Measurements from ENCODE around the gene EEF1E1. TPM values are rescaled to one million over a fixed set of nuclear protein-coding genes. Genes with fewer than 3 reads are reported as not detected.
A peak's percentile ranks its signal among the peaks of the same experiment; 100 is the strongest.

Gene EEF1E1
- total and polyA plus RNA-seq, 2 experiments from 2014 or later, result 46.7 to 61.3 TPM

- no peak overlapping the region for H3K4me2 ChIP-seq (ENCODE audit: unreplicated experiment)
Observed at GRCh38 chr6:8130399-8130798, 28.1 kb upstream of the EEF1E1 start.

DNA sequence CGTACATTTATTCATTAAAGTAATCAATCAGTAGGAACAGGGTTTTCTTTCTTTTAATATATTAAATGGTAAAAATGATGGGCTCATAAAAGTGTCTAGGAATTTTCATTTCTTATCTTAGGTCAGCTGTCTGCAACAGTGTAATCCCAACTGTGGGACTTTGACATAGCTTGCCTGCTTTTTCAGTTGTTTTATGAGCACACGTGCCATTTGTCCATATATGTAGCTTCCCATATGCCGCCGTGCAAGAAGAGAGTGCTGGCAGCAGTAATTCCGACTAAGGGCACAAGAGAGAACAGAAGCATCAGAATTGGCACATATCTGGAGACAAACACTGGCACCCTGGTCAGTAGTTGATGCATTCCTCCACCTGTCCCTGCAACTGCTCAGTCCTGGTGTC, 20.9 kb upstream of the EEF1E1 start:
- no peaks in the 10 kb centered on the region for H3K79me2 ChIP-seq (ENCODE audit: insufficient read depth)
- no peaks in the 10 kb centered on the region for H3F3A ChIP-seq (ENCODE audit: insufficient read depth)
- no peak overlapping the region for H3K27ac ChIP-seq
- in situ Hi-C loops (cut with MboI), result no loop called here
- H3K4me3 ChIP-seq, result no peak overlapping the region
- no peak for DNase-seq
- H4K20me1 ChIP-seq (ENCODE audit: insufficient read depth), result no peaks in the 10 kb centered on the region
- no peak for TF ChIP-seq EZH2 (IDR thresholded peaks at IDR 0.05; ENCODE audit: insufficient read depth, poor library complexity, severe bottlenecking)
- no peak for TF ChIP-seq EZH2phosphoT487 (IDR thresholded peaks at IDR 0.05; ENCODE audit: insufficient read depth, low read depth)
- no peak overlapping the region for H2AFZ ChIP-seq
- no peaks in the 10 kb centered on the region; the same call in 1 of the 2 replicates for H3K27me3 ChIP-seq (replicated peaks; ENCODE audit: insufficient read depth)
- H3K9ac ChIP-seq, result no peak overlapping the region
- WGBS, 2 experiments (ENCODE audit: low coverage in 1 of 2, low lambda C conversion rate in 2 of 2, missing lambda C conversion rate in 2 of 2), result 48 to 52% methylated on average over 5 of the region's 5 CpGs
- H3K9me3 ChIP-seq (ENCODE audit: low read depth), result no peaks in the 10 kb centered on the region
- no peaks in the 10 kb centered on the region for H3K9me2 ChIP-seq (ENCODE audit: insufficient read depth)
- H3K4me2 ChIP-seq (ENCODE audit: unreplicated experiment), result no peak overlapping the region
- H3K4me1 ChIP-seq (ENCODE audit: insufficient read depth), result no peaks in the 10 kb centered on the region
- no peaks in the 10 kb centered on the region for H3K36me3 ChIP-seq (ENCODE audit: low read depth)

More at GRCh38 chr6:8130399-8130798, 28.1 kb upstream of the EEF1E1 start:
- no peak overlapping the region for H3K4me3 ChIP-seq
- no peaks in the 10 kb centered on the region for H4K20me1 ChIP-seq (ENCODE audit: insufficient read depth)
- no peaks in the 10 kb centered on the region for H3K4me1 ChIP-seq (ENCODE audit: insufficient read depth)
- no peaks in the 10 kb centered on the region for H3K36me3 ChIP-seq (ENCODE audit: low read depth)
- in situ Hi-C loops (cut with MboI), result no loop called here
- H3K9me3 ChIP-seq (ENCODE audit: low read depth), result no peaks in the 10 kb centered on the region
- 29 to 32% methylated on average over 5 of the region's 5 CpGs for WGBS, 2 experiments (ENCODE audit: low coverage in 1 of 2, low lambda C conversion rate in 2 of 2, missing lambda C conversion rate in 2 of 2)
- no peak overlapping the region for H3K27ac ChIP-seq
- DNase-seq, result peak; percentile 51
- no peak overlapping the region for H3K9ac ChIP-seq
- no peak for TF ChIP-seq EZH2phosphoT487 (IDR thresholded peaks at IDR 0.05; ENCODE audit: insufficient read depth, low read depth)
- no peak for TF ChIP-seq EZH2 (IDR thresholded peaks at IDR 0.05; ENCODE audit: insufficient read depth, poor library complexity, severe bottlenecking)
- 0 out of 2 replicates have a peak, but pooled peaks cover 4% of the 10 kb centered on the region for H3K27me3 ChIP-seq (replicated peaks; ENCODE audit: insufficient read depth)
- no peaks in the 10 kb centered on the region for H3K9me2 ChIP-seq (ENCODE audit: insufficient read depth)
- H2AFZ ChIP-seq, result 0 out of 2 replicates have a peak overlapping the region, but pooled peaks have one; percentile 5
- no peaks in the 10 kb centered on the region for H3K79me2 ChIP-seq (ENCODE audit: insufficient read depth)
- H3F3A ChIP-seq (ENCODE audit: insufficient read depth), result no peaks in the 10 kb centered on the region

DNA sequence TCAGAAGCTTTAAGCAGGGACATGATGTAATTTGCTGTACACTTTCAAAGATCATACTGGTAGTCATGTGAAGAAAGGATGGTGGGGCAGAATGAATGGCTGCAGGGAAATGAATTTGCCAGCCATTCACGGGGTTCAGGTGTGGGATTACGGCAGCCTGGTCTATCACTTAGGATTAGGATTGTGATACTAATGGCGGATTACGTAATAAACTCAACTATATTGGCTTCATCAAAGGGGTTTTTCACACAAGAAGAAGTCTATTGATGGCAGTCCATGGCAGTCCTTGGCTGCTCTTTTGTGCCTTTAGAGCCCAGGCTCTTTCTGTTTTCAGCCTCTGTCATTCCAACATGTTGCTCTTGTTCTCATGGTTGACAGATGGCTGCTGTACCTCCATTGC, 12.6 kb upstream of the EEF1E1 start:
- 66 to 70% methylated on average over 4 of the region's 4 CpGs for WGBS, 2 experiments (ENCODE audit: low coverage in 1 of 2, low lambda C conversion rate in 2 of 2, missing lambda C conversion rate in 2 of 2)
- Histone ChIP-seq H3K9me2 (ENCODE audit: insufficient read depth) (no peaks in the 10 kb centered on the region), H3K79me2 (ENCODE audit: insufficient read depth) (no peaks in the 10 kb centered on the region), H3K4me2 (ENCODE audit: unreplicated experiment) (no peak overlapping the region), H3K36me3 (ENCODE audit: low read depth) (no peaks in the 10 kb centered on the region), H2AFZ (no peak overlapping the region), H3K9me3 (ENCODE audit: low read depth) (no peaks in the 10 kb centered on the region), H3K27ac (no peak overlapping the region), H4K20me1 (ENCODE audit: insufficient read depth) (no peaks in the 10 kb centered on the region), H3K9ac (no peak overlapping the region), H3K4me1 (ENCODE audit: insufficient read depth) (peaks cover 12% of the 10 kb centered on the region), H3K27me3 (replicated peaks; ENCODE audit: insufficient read depth) (no peaks in the 10 kb centered on the region), H3F3A (ENCODE audit: insufficient read depth) (peaks cover 10% of the 10 kb centered on the region), H3K4me3 (no peak overlapping the region)
- in situ Hi-C loops (cut with MboI), result no loop called here
- no peak for DNase-seq
- TF ChIP-seq EZH2phosphoT487 (IDR thresholded peaks at IDR 0.05; ENCODE audit: insufficient read depth, low read depth), result no peak
- TF ChIP-seq EZH2 (IDR thresholded peaks at IDR 0.05; ENCODE audit: insufficient read depth, poor library complexity, severe bottlenecking), result no peak

GRCh38 chr6:8113131-8113654, 10.8 kb upstream of the EEF1E1 start:
- Histone ChIP-seq H3K27ac (peak overlapping the region; percentile 22; the same call in 1 of the 2 replicates), H3K27me3 (replicated peaks; ENCODE audit: insufficient read depth) (no peaks in the 10 kb centered on the region), H2AFZ (no peak overlapping the region; the same call in 1 of the 2 replicates), H3K9me2 (ENCODE audit: insufficient read depth) (no peaks in the 10 kb centered on the region), H3K4me2 (ENCODE audit: unreplicated experiment) (peak overlapping the region; percentile 18), H3K36me3 (ENCODE audit: low read depth) (no peaks in the 10 kb centered on the region), H3F3A (ENCODE audit: insufficient read depth) (peaks cover 17% of the 10 kb centered on the region), H4K20me1 (ENCODE audit: insufficient read depth) (no peaks in the 10 kb centered on the region), H3K9ac (no peak overlapping the region), H3K4me3 (0 out of 2 replicates have a peak overlapping the region, but pooled peaks have one; percentile 27), H3K9me3 (ENCODE audit: low read depth) (no peaks in the 10 kb centered on the region), H3K4me1 (ENCODE audit: insufficient read depth) (peaks cover 20% of the 10 kb centered on the region), H3K79me2 (ENCODE audit: insufficient read depth) (no peaks in the 10 kb centered on the region)
- whole genome bisulfite sequencing, 2 experiments (ENCODE audit: low coverage in 1 of 2, low lambda C conversion rate in 2 of 2, missing lambda C conversion rate in 2 of 2), result 33 to 35% methylated on average over 4 of the region's 4 CpGs
- TF ChIP-seq EZH2phosphoT487 (IDR thresholded peaks at IDR 0.05; ENCODE audit: insufficient read depth, low read depth) (no peak), EZH2 (IDR thresholded peaks at IDR 0.05; ENCODE audit: insufficient read depth, poor library complexity, severe bottlenecking) (no peak)
- DNase-seq, result peak; percentile 61
- in situ Hi-C loops (cut with MboI), result no loop called here

All from GM23248 (cell line).